Measurements from ENCODE around the gene MED12L. TPM values are rescaled to one million over a fixed set of nuclear protein-coding genes. Genes with fewer than 3 reads are reported as not detected.
A peak's percentile ranks its signal among the peaks of the same experiment; 100 is the strongest.

The MED12L gene
- total and polyA plus RNA-seq, 10 of the 15 experiments (the other 5 are each of a cell fraction or from before 2014, with no cell fraction given) = 0.01 to 0.06 (median 0.03) TPM; not detected in 2

DNA sequence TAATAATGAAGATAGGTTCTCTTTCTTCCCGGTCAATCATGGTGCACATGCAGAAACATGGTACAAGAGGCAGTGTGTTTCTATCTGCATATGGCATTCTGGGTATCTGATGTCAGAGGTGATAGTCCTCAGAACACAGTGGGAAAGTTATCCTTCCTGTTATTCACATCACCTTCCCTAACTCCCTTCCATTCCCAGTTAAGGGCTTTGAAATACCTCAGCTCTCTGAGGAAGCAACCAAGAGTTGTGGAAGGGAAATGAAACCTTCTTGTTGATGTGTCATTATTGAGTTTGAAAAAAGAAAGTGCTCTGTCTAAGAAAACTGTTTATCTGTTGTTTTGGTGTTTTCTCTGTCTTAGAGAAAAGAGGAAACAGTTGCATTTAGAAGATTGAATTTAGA lies 265.8 kb downstream of the MED12L start (continued):
- TF ChIP-seq, protein P1, sequence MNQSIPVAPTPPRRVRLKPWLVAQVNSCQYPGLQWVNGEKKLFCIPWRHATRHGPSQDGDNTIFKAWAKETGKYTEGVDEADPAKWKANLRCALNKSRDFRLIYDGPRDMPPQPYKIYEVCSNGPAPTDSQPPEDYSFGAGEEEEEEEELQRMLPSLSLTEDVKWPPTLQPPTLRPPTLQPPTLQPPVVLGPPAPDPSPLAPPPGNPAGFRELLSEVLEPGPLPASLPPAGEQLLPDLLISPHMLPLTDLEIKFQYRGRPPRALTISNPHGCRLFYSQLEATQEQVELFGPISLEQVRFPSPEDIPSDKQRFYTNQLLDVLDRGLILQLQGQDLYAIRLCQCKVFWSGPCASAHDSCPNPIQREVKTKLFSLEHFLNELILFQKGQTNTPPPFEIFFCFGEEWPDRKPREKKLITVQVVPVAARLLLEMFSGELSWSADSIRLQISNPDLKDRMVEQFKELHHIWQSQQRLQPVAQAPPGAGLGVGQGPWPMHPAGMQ (IDR thresholded peaks at IDR 0.05; ENCODE audit: borderline replicate concordance) = no peak

DNA sequence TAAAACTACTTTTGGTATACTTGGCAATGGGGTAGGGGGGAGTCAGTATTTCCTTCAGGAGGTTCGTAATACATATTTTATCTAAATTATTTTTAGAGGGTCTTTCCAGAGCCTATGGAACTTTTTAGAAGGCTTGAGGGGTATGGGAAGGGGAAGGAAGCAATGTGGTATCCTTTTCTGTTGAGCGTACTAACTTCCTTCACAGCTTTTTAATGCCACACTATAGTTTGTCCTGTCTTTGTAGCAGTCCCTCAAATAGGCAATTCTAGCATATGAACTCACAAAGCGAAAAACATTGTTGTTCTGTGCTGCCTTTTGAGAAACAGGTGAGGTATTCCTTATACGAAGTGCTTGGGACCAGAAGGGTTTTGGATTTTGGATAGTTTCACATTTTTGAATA lies 266.2 kb downstream of the MED12L start:
- Histone ChIP-seq H3K9ac (ENCODE audit: control insufficient read depth, insufficient read depth, low read length) (no peak overlapping the region), H3K27me3 (replicated peaks in 1 of 2; ENCODE audit: control insufficient read depth in 2 of 2, insufficient read depth in 2 of 2, low read length in 1 of 2) (no peaks in the 10 kb centered on the region), H3K4me3 (no peak overlapping the region), H3K4me2 (ENCODE audit: control insufficient read depth, insufficient read depth) (peak overlapping the region; percentile 75), H3K79me2 (ENCODE audit: control insufficient read depth, insufficient read depth, low read length) (no peaks in the 10 kb centered on the region), H2AFZ (ENCODE audit: control insufficient read depth, low read depth, low read length) (peak overlapping the region; percentile 37; the same call in 1 of the 2 replicates), H3K4me1 (ENCODE audit: control insufficient read depth, insufficient read depth, low read length) (peaks cover 21% of the 10 kb centered on the region), H3K9me3 (replicated peaks; ENCODE audit: control insufficient read depth, insufficient read depth, low read length) (no peaks in the 10 kb centered on the region), H4K20me1 (ENCODE audit: control insufficient read depth, insufficient read depth) (no peaks in the 10 kb centered on the region), H3K36me3 (ENCODE audit: control insufficient read depth in 2 of 2, insufficient read depth in 2 of 2, low read length in 1 of 2) (no peaks in the 10 kb centered on the region), H3K27ac (ENCODE audit: control insufficient read depth, insufficient read depth) (no peak overlapping the region)
- intact Hi-C loops (cut with micrococcal nuclease; ENCODE audit: unreplicated experiment) (no loop called here), in situ Hi-C loops (cut with MboI) (no loop called here)
- ChIA-PET SMC1A (ENCODE audit: uncharacterized antibody, unreplicated experiment) (interaction anchor here (1.2 kb wide), 1 partner anchor 494 kb away, joined by 3 read pairs; no protein-coding TSS in a partner anchor), POLR2A (no interaction called here), CTCF (interaction anchor here (0.9 to 1.0 kb wide), 2 partner anchors 9 to 24 kb away, joined by 3 to 4 read pairs; no protein-coding TSS in a partner anchor), RAD21 (ENCODE audit: unreplicated experiment) (no interaction called here)
- no peak for TF ChIP-seq EP300 (IDR thresholded peaks at IDR 0.05; ENCODE audit: borderline replicate concordance in 1 of 2, control insufficient read depth in 1 of 2, low read depth in 2 of 2, low read length in 2 of 2)
- 13% methylated on average over 4 of the region's 4 CpGs for WGBS (ENCODE audit: insufficient coverage, insufficient replicate concordance, low lambda C conversion rate, missing lambda C conversion rate)
- no TSS peak for BruUV-seq (replicated peaks)
- no peak for FAIRE-seq
- DNase-seq (ENCODE audit: low read depth, low spot score) = no peak
- peak; percentile 56 for ATAC-seq

Data from GM12878 (cell line).